ENCODE data around the gene PRRG2.

DNA sequence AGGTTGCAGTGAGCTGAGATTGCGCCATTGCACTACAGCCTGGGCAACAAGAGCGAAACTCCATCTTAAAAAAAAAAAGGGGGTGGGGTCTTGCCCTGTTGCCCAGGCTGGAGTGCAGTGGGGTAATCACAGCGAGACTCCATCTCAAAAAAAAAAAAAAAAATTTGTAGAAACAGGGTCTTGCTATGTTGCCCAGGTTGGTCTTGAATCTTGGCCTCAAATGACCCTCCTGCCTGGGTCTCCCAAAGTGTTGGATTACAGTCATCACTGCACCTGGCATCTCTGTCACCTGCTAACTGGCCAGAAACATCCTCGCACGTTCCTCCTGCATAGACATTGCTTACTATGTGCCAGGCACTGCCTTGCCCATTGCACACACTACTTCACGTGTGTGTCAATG, 39.2 kb upstream of the PRRG2 start:
- TF ChIP-seq, protein P1, sequence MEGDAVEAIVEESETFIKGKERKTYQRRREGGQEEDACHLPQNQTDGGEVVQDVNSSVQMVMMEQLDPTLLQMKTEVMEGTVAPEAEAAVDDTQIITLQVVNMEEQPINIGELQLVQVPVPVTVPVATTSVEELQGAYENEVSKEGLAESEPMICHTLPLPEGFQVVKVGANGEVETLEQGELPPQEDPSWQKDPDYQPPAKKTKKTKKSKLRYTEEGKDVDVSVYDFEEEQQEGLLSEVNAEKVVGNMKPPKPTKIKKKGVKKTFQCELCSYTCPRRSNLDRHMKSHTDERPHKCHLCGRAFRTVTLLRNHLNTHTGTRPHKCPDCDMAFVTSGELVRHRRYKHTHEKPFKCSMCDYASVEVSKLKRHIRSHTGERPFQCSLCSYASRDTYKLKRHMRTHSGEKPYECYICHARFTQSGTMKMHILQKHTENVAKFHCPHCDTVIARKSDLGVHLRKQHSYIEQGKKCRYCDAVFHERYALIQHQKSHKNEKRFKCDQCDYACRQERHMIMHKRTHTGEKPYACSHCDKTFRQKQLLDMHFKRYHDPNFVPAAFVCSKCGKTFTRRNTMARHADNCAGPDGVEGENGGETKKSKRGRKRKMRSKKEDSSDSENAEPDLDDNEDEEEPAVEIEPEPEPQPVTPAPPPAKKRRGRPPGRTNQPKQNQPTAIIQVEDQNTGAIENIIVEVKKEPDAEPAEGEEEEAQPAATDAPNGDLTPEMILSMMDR (IDR thresholded peaks at IDR 0.05; ENCODE audit: low read depth, low read length, poor library complexity, severe bottlenecking) = no peak
- no peak for TF ChIP-seq EZH2phosphoT487 (IDR thresholded peaks at IDR 0.05; ENCODE audit: borderline replicate concordance, low read length)

Measured in DOHH2 (cell line).